ENCODE measurements around the gene CAPN14.

DNA sequence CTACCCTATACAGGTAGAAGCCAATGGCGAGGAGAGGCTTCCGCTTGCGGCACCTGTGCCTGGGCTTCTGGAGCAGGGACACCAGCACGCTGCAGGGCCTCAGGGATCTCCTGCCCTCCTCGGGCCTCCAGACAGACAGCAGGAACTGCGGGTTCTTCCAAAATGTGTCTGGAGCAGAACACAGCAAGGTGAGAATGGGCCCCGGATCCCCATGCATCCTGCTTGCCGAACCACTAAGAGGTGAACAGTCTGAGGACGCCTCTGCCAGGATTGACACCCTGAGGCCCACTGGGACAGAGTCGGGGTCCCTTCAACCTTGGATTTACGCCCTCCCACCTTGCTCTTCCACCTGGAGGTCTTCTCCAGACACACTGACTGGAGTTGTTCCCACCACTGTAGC, 25.4 kb downstream of the CAPN14 start:
- TF ChIP-seq, protein P1, sequence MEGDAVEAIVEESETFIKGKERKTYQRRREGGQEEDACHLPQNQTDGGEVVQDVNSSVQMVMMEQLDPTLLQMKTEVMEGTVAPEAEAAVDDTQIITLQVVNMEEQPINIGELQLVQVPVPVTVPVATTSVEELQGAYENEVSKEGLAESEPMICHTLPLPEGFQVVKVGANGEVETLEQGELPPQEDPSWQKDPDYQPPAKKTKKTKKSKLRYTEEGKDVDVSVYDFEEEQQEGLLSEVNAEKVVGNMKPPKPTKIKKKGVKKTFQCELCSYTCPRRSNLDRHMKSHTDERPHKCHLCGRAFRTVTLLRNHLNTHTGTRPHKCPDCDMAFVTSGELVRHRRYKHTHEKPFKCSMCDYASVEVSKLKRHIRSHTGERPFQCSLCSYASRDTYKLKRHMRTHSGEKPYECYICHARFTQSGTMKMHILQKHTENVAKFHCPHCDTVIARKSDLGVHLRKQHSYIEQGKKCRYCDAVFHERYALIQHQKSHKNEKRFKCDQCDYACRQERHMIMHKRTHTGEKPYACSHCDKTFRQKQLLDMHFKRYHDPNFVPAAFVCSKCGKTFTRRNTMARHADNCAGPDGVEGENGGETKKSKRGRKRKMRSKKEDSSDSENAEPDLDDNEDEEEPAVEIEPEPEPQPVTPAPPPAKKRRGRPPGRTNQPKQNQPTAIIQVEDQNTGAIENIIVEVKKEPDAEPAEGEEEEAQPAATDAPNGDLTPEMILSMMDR (IDR thresholded peaks at IDR 0.05): no peak
- TF ChIP-seq POLR2A (IDR thresholded peaks at IDR 0.05): no peak

Data from adrenal gland (tissue), 5 donors.